Tibial nerve (tissue), 4 donors: ENCODE data around the gene SHMT1. TPM values are rescaled to one million over a fixed set of nuclear protein-coding genes. Genes with fewer than 3 reads are reported as not detected.
"Not testable (repeated sequence)": the region's sequence is repeated elsewhere in the genome, so short reads cannot be mapped to it uniquely, and the experiment has no call there.

ENCODE experiments used
- DNase-seq, 2 donors: peaks; one replicate each; pipeline ENCODE4 v3.0.0-alpha.2; 2019; ENCODE audit warnings: low spot score in 2 of 2
- H3K27ac ChIP-seq, 4 donors: fragments of 200-600 bp; sonication (generic) in 3 of 4; one replicate each; pipeline ENCODE4 v1.5.1; 2017 to 2019; ENCODE audit warnings: mild to moderate bottlenecking in 1 of 4
- H3K27me3 ChIP-seq, 2 donors: fragments of 200-600 bp; sonication (generic) in 1 of 2; one replicate each; pipeline versions ENCODE4 v1.5.1 to v1.6.0; 2017 to 2019
- H3K36me3 ChIP-seq, 3 donors: fragments of 200-600 bp; sonication (generic); one replicate each; pipeline ENCODE4 v1.5.1; 2018 to 2019
- H3K4me1 ChIP-seq, 4 donors: fragments of 200-600 bp; sonication (generic) in 3 of 4; one replicate each; pipeline ENCODE4 v1.5.1; 2017 to 2019
- H3K4me3 ChIP-seq, 4 donors: fragments of 200-600 bp; sonication (generic) in 3 of 4; one replicate each; pipeline ENCODE4 v1.5.1; 2017 to 2019; ENCODE audit warnings: mild to moderate bottlenecking in 1 of 4, moderate library complexity in 1 of 4
- H3K9me3 ChIP-seq, 4 donors: fragments of 200-600 bp; sonication (generic) in 3 of 4; one replicate each; pipeline ENCODE4 v1.5.1; 2017 to 2019
- CTCF ChIP-seq, 5 experiments: fragments of 200-600 bp in 3 of 5; fragments of 450-650 bp in 2 of 5; sonication (generic) in 3 of 5; IDR thresholded peaks; one replicate each; pipeline ENCODE4 v1.5.1; 2016 to 2019; ENCODE audit warnings: antibody characterized with exemption in 5 of 5, mild to moderate bottlenecking in 3 of 5, moderate library complexity in 2 of 5
- EP300 ChIP-seq, 2 donors: sonication (generic); formaldehyde crosslinking; IDR thresholded peaks; one replicate each; pipeline ENCODE4 v1.6.1; 2017; ENCODE audit warnings: antibody characterized with exemption in 2 of 2, mild to moderate bottlenecking in 1 of 2
- POLR2A ChIP-seq, 2 donors: fragments of 450-650 bp; IDR thresholded peaks; one replicate each; pipeline ENCODE4 v1.6.1; 2017; ENCODE audit warnings: antibody characterized with exemption in 2 of 2, mild to moderate bottlenecking in 2 of 2, moderate library complexity in 2 of 2
- WGBS, 2 donors: methylation state at CpG; one replicate each; pipeline ENCODE4 v1.1.5; 2018; 5-methylcytosine and 5-hydroxymethylcytosine counted together
- total RNA-seq, 4 donors: library from RNA; depleted of rRNA; stranded (reverse); fragments of >200 nt; gene quantifications; one replicate each; pipeline ENCODE4 v1.1.0, GENCODE V29; 2016

Gene SHMT1
- total RNA-seq, 4 donors from 2014 or later: 48.0 to 69.5 (median 59.3) TPM

GRCh38 chr17:18315562-18315922 is 47.8 kb downstream of the SHMT1 start:
- Histone ChIP-seq H3K36me3 (peaks cover 0 to 55% (median 0%) of the 10 kb centered on the region in 3 donors), H3K27ac (peak overlapping the region; percentile 81 to 93 (median 88)), H3K27me3 (no peaks in the 10 kb centered on the region), H3K4me1 (peaks cover 0 to 82% (median 53%) of the 10 kb centered on the region in 4 donors), H3K9me3 (no peaks in the 10 kb centered on the region), H3K4me3 (peak overlapping the region; percentile 52 to 91 (median 79))
- 9% methylated on average over 12 to 18 of the region's 18 CpGs for WGBS, 2 donors
- TF ChIP-seq CTCF (IDR thresholded peaks at IDR 0.05): no peak
- TF ChIP-seq POLR2A (IDR thresholded peaks at IDR 0.05): no peak
- no peak for TF ChIP-seq EP300 (IDR thresholded peaks at IDR 0.05)
- peak in 1 of 2 donors; percentile 28 for DNase-seq

- TF ChIP-seq CTCF (IDR thresholded peaks at IDR 0.05) (peak in 2 of 5 experiments; percentile 61 to 68), POLR2A (IDR thresholded peaks at IDR 0.05) (peak; percentile 34 to 63), EP300 (IDR thresholded peaks at IDR 0.05) (peak; percentile 87 to 97)
- Histone ChIP-seq H3K4me3 (peak within 1 kb of the TSS; percentile 52 to 91 (median 79)), H3K9me3 (no peaks in the 10 kb centered on the region), H3K27ac (peak within 1 kb of the TSS; percentile 81 to 93 (median 88)), H3K27me3 (no peaks in the 10 kb centered on the region), H3K4me1 (peaks cover 0 to 76% (median 53%) of the 10 kb centered on the region in 4 donors), H3K36me3 (peaks cover 0 to 55% (median 0%) of the 10 kb centered on the region in 3 donors)
- 1% methylated on average over 38 to 64 of the region's 78 CpGs for WGBS, 2 donors
- peak; percentile 97 to 98 for DNase-seq
These were observed 48.4 kb downstream of the SHMT1 start, which contains the start of the genes SMCR8 and TOP3A for GRCh38 chr17:18314731-18315561. Gene SMCR8, plus strand, starts transcription at chr17:18315293. Its CDS starts 497 bp downstream, at chr17:18315790. Gene TOP3A, minus strand, starts transcription at chr17:18314994. Its CDS starts 216 bp downstream, at chr17:18314778.

- H3K36me3 ChIP-seq: peaks cover 0 to 51% (median 0%) of the 10 kb centered on the region in 3 donors
- peak overlapping the region; percentile 81 to 93 (median 88) for H3K27ac ChIP-seq
- H3K4me3 ChIP-seq: peak overlapping the region; percentile 52 to 91 (median 79)
- H3K9me3 ChIP-seq: no peaks in the 10 kb centered on the region
- H3K4me1 ChIP-seq: peaks cover 0 to 69% (median 49%) of the 10 kb centered on the region in 4 donors
- DNase-seq: no peak
- no peak for TF ChIP-seq EP300 (IDR thresholded peaks at IDR 0.05)
- H3K27me3 ChIP-seq: no peaks in the 10 kb centered on the region
- WGBS, 2 donors: 1% methylated on average over 23 to 25 of the region's 39 CpGs
These were observed 49.2 kb downstream of the SHMT1 start for GRCh38 chr17:18314059-18314730.

GRCh38 chr17:18309202-18309601 is 54.1 kb downstream of the SHMT1 start:
- no peak for TF ChIP-seq POLR2A (IDR thresholded peaks at IDR 0.05)
- no peak for TF ChIP-seq CTCF (IDR thresholded peaks at IDR 0.05)
- no peak for TF ChIP-seq EP300 (IDR thresholded peaks at IDR 0.05)
- no peak for DNase-seq
- peaks cover 0 to 56% (median 20%) of the 10 kb centered on the region in 3 donors for H3K36me3 ChIP-seq

GRCh38 chr17:18303206-18303605 is 60.1 kb downstream of the SHMT1 start:
- not testable (repeated sequence) for H3K27me3 ChIP-seq, DNase-seq, H3K4me3 ChIP-seq, H3K4me1 ChIP-seq, H3K27ac ChIP-seq, H3K9me3 ChIP-seq
- peaks cover 0 to 92% (median 44%) of the 10 kb centered on the region in 3 donors for H3K36me3 ChIP-seq
- WGBS, 2 donors: 76 to 81% methylated on average over 13 of the region's 13 CpGs

More at GRCh38 chr17:18309202-18309601, 54.1 kb downstream of the SHMT1 start:
- Histone ChIP-seq H3K27ac (no peak overlapping the region), H3K27me3 (no peaks in the 10 kb centered on the region), H3K4me1 (peaks cover 0 to 29% (median 16%) of the 10 kb centered on the region in 4 donors), H3K4me3 (no peak overlapping the region), H3K9me3 (no peaks in the 10 kb centered on the region)
- 94 to 96% methylated on average over 4 of the region's 4 CpGs for WGBS, 2 donors
